ENCODE data around the gene ZNF573.

DNA sequence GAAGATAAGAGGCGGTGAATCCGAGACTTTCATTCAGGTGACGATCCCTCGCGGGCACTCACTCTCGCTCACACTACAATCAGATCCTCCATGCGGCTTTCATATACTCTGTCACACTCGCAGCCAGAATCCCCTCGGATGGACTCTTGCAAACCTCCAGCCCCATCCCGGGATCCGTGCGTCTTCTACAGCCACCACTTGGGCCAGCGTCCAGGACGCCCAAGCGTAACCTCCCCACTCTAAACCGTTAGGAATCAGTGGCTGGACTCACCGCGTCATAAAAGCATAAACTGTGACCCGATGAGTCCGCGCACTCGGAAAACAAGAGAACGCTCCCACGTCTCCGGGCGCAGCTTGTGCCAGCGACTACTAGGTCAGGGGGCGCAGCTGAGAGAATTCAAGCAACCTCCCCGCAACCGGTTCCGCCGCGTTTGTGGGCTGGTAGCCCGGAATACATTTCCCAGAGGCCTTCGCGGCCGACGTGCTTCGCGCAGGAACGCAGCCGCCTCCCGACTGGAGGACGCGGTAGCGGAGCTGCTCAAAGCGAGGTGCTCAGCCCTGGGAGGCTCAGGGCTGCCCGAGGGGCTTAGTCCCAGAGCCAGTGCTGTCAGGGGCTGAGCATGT lies 87.4 kb downstream of the ZNF573 start:
- TF ChIP-seq POLR2A (IDR thresholded peaks at IDR 0.05) (peak in 2 of 4 donors; percentile 27 to 29), CTCF (IDR thresholded peaks at IDR 0.05) (peak in 1 of 6 experiments; percentile 7)

Data from esophagus squamous epithelium (tissue), 4 donors.